ENCODE measurements around the gene RAB11FIP2. TPM values are rescaled to one million over a fixed set of nuclear protein-coding genes. Genes with fewer than 3 reads are reported as not detected.

Gene RAB11FIP2
- total RNA-seq, 1 donor from 2014 or later = 15.3 TPM

- H3K4me1 Mint-ChIP-seq = peaks cover 8% of the 10 kb centered on the region
- no peak overlapping the region for H3K27ac Mint-ChIP-seq (ENCODE audit: unreplicated experiment)
- H3K27me3 Mint-ChIP-seq (ENCODE audit: low read depth) = peaks cover 36% of the 10 kb centered on the region
- TF ChIP-seq CTCF (conservative IDR thresholded peaks at IDR 0.05) = no peak
- no peak for DNase-seq (ENCODE audit: low read depth, low spot score)
- peaks cover 6% of the 10 kb centered on the region for H3K36me3 Mint-ChIP-seq (ENCODE audit: low read depth)
- no peaks in the 10 kb centered on the region for H3K9me3 Mint-ChIP-seq
- no peak overlapping the region for H3K4me3 Mint-ChIP-seq
Observed at GRCh38 chr10:118012952-118013525, 33.7 kb downstream of the RAB11FIP2 start.

- Mint-ChIP-seq H3K4me3 (no peak overlapping the region), H3K4me1 (no peaks in the 10 kb centered on the region), H3K27ac (ENCODE audit: unreplicated experiment) (no peak overlapping the region), H3K9me3 (no peaks in the 10 kb centered on the region), H3K36me3 (ENCODE audit: low read depth) (peaks cover 10% of the 10 kb centered on the region), H3K27me3 (ENCODE audit: low read depth) (no peaks in the 10 kb centered on the region)
- no peak for TF ChIP-seq CTCF (conservative IDR thresholded peaks at IDR 0.05)
- DNase-seq (ENCODE audit: low read depth, low spot score) = no peak
Observed at GRCh38 chr10:118007773-118008172, 39.0 kb downstream of the RAB11FIP2 start.

- H3K9me3 Mint-ChIP-seq = no peaks in the 10 kb centered on the region
- H3K27ac Mint-ChIP-seq (ENCODE audit: unreplicated experiment) = no peak overlapping the region
- no peaks in the 10 kb centered on the region for H3K27me3 Mint-ChIP-seq (ENCODE audit: low read depth)
- TF ChIP-seq CTCF (conservative IDR thresholded peaks at IDR 0.05) = no peak
- DNase-seq (ENCODE audit: low read depth, low spot score) = no peak
- H3K4me3 Mint-ChIP-seq = no peak overlapping the region
- no peaks in the 10 kb centered on the region for H3K4me1 Mint-ChIP-seq
- H3K36me3 Mint-ChIP-seq (ENCODE audit: low read depth) = peaks cover 10% of the 10 kb centered on the region
Observed at GRCh38 chr10:118003126-118003525, 43.6 kb downstream of the RAB11FIP2 start.

GRCh38 chr10:118002581-118002980, 44.2 kb downstream of the RAB11FIP2 start:
- Mint-ChIP-seq H3K4me3 (no peak overlapping the region), H3K27me3 (ENCODE audit: low read depth) (no peaks in the 10 kb centered on the region), H3K36me3 (ENCODE audit: low read depth) (peaks cover 10% of the 10 kb centered on the region), H3K4me1 (no peaks in the 10 kb centered on the region), H3K9me3 (no peaks in the 10 kb centered on the region), H3K27ac (ENCODE audit: unreplicated experiment) (no peak overlapping the region)
- no peak for TF ChIP-seq CTCF (conservative IDR thresholded peaks at IDR 0.05)
- no peak for DNase-seq (ENCODE audit: low read depth, low spot score)

GRCh38 chr10:117997673-117998072, 49.1 kb downstream of the RAB11FIP2 start:
- Mint-ChIP-seq H3K4me3 (no peak overlapping the region), H3K9me3 (peaks cover 3% of the 10 kb centered on the region), H3K4me1 (no peaks in the 10 kb centered on the region), H3K27ac (ENCODE audit: unreplicated experiment) (no peak overlapping the region), H3K36me3 (ENCODE audit: low read depth) (peaks cover 3% of the 10 kb centered on the region), H3K27me3 (ENCODE audit: low read depth) (no peaks in the 10 kb centered on the region)
- TF ChIP-seq CTCF (conservative IDR thresholded peaks at IDR 0.05) = no peak
- DNase-seq (ENCODE audit: low read depth, low spot score) = no peak
